Mesendoderm (in vitro differentiated cells): ENCODE measurements around the gene RNF13. TPM values are rescaled to one million over a fixed set of nuclear protein-coding genes. Genes with fewer than 3 reads are reported as not detected.

Experiments
- DNase-seq: peaks from one replicate; pipeline ENCODE4 v3.0.0; 2013
- H2AK5ac ChIP-seq: 2 replicates; pipeline ENCODE4 v1.6.1; 2013; ENCODE audit warnings: low read length, inconsistent platforms
- H2BK120ac ChIP-seq: 2 replicates; pipeline ENCODE4 v1.6.1; 2013; ENCODE audit warnings: low read depth, mild to moderate bottlenecking, low read length, moderate library complexity, mixed read lengths
- H2BK15ac ChIP-seq: replicated peaks from 2 replicates; pipeline ENCODE4 v1.6.1; 2013; ENCODE audit warnings: low read depth, mild to moderate bottlenecking, moderate library complexity
- H2BK5ac ChIP-seq: 2 replicates; pipeline ENCODE4 v1.6.1; 2013; ENCODE audit warnings: low read length, inconsistent platforms
- H3K18ac ChIP-seq: 2 replicates; pipeline ENCODE4 v1.6.1; 2013; ENCODE audit warnings: mild to moderate bottlenecking, low read length, mixed read lengths
- H3K23ac ChIP-seq: one replicate; pipeline ENCODE4 v1.6.1; 2013; ENCODE audit warnings: low read length
- H3K27ac ChIP-seq: 2 replicates; pipeline ENCODE4 v1.5.1; 2013; ENCODE audit warnings: low read depth, mild to moderate bottlenecking, inconsistent platforms, low read length, moderate library complexity
- H3K27me3 ChIP-seq: 2 replicates; pipeline ENCODE4 v1.6.1; 2013; ENCODE audit warnings: low read length, control low read depth, mild to moderate bottlenecking, inconsistent platforms; ENCODE audit not compliant: insufficient read depth, poor library complexity
- H3K36me3 ChIP-seq: 2 replicates; pipeline ENCODE4 v1.6.1; 2013; ENCODE audit warnings: low read length, inconsistent platforms; ENCODE audit not compliant: control insufficient read depth, insufficient read depth
- H3K4ac ChIP-seq: one replicate; pipeline ENCODE4 v1.6.1; 2013; ENCODE audit warnings: low read depth, mild to moderate bottlenecking, low read length, moderate library complexity
- H3K4me1 ChIP-seq: 2 replicates; pipeline ENCODE4 v1.6.1; 2013; ENCODE audit warnings: low read depth, low read length, inconsistent platforms; ENCODE audit not compliant: control insufficient read depth
- H3K4me2 ChIP-seq: 2 replicates; pipeline ENCODE4 v1.6.1; 2013; ENCODE audit warnings: low read length
- H3K4me3 ChIP-seq: 2 replicates; pipeline ENCODE4 v1.5.1; 2013; ENCODE audit warnings: mild to moderate bottlenecking, low read length
- H3K56ac ChIP-seq: one replicate; pipeline ENCODE4 v1.6.1; 2013; ENCODE audit warnings: low read length
- H3K79me1 ChIP-seq: 2 replicates; pipeline ENCODE4 v1.6.1; 2013; ENCODE audit warnings: low read length, inconsistent platforms
- H3K79me2 ChIP-seq: 2 replicates; pipeline ENCODE4 v1.6.1; 2013; ENCODE audit warnings: mild to moderate bottlenecking, low read length; ENCODE audit not compliant: control insufficient read depth, insufficient read depth
- H3K9ac ChIP-seq: 2 replicates; pipeline ENCODE4 v1.6.1; 2013; ENCODE audit warnings: low read length, inconsistent platforms
- H4K5ac ChIP-seq: one replicate; pipeline ENCODE4 v1.6.1; 2013; ENCODE audit warnings: low read length
- H4K8ac ChIP-seq: one replicate; pipeline ENCODE4 v1.6.1; 2013; ENCODE audit warnings: low read depth, mild to moderate bottlenecking, control low read depth, low read length, moderate library complexity
- WGBS: extraction: QIAGEN DNeasy Blood & Tissue Kit; methylation state at CpG from one replicate; pipeline ENCODE4 v1.1.7; 2013; ENCODE audit warnings: low lambda C conversion rate, missing lambda C conversion rate; ENCODE audit not compliant: insufficient coverage; ENCODE audit errors: extremely low coverage; 5-methylcytosine and 5-hydroxymethylcytosine counted together
- polyA plus RNA-seq, 2 experiments: library from polyadenylated mRNA; stranded (reverse); fragments of 200-250 nt; gene quantifications; one replicate each; pipeline ENCODE4 v1.2.3, GENCODE V29; 2013

The RNF13 gene
- 31.8 TPM for polyA plus RNA-seq (2013, experiment 1 of 2)
- 34.6 TPM for polyA plus RNA-seq (2013, experiment 2 of 2)

GRCh38 chr3:149812606-149813366, at the start of gene RNF13:
RNF13 (plus strand) TSS chr3:149813215; CDS start chr3:149846027, 32,812 bp downstream.
- Histone ChIP-seq H3K27me3 (no peaks in the 10 kb centered on the region), H4K8ac (no peak within 1 kb of the TSS), H3K27ac (peak within 1 kb of the TSS; percentile 67), H3K4me2 (peak within 1 kb of the TSS; percentile 65), H3K9ac (peak within 1 kb of the TSS; percentile 83), H2BK5ac (no peak within 1 kb of the TSS), H3K56ac (peak within 1 kb of the TSS; percentile 92), H2BK15ac (no peak within 1 kb of the TSS), H3K23ac (no peak within 1 kb of the TSS), H3K4me3 (peak within 1 kb of the TSS; percentile 63), H3K79me1 (peaks cover 3% of the 10 kb centered on the region), H3K79me2 (peaks cover 20% of the 10 kb centered on the region), H2BK120ac (no peak within 1 kb of the TSS), H3K36me3 (no peaks in the 10 kb centered on the region), H2AK5ac (no peak within 1 kb of the TSS), H4K5ac (peak within 1 kb of the TSS; percentile 41), H3K4ac (peak within 1 kb of the TSS; percentile 46), H3K18ac (peak within 1 kb of the TSS; percentile 31), H3K4me1 (no peaks in the 10 kb centered on the region)
- peak; percentile 95 for DNase-seq
- no CpG with 5 or more reads among the region's 56 CpGs for WGBS

GRCh38 chr3:149763565-149764195, 49.3 kb upstream of the RNF13 start:
- WGBS: no CpG with 5 or more reads among the region's 3 CpGs
- no peak overlapping the region for H4K8ac ChIP-seq

GRCh38 chr3:149764302-149764701, 48.7 kb upstream of the RNF13 start:
- H2BK15ac ChIP-seq: no peak overlapping the region
- H3K4me2 ChIP-seq: no peak overlapping the region
- no peak for DNase-seq
- no peak overlapping the region for H3K27ac ChIP-seq
- H3K18ac ChIP-seq: no peak overlapping the region
- WGBS: no CpG with 5 or more reads among the region's 1 CpG
- no peak overlapping the region for H2AK5ac ChIP-seq
- no peak overlapping the region for H3K23ac ChIP-seq
- no peaks in the 10 kb centered on the region for H3K79me1 ChIP-seq
- no peaks in the 10 kb centered on the region for H3K36me3 ChIP-seq
- H2BK5ac ChIP-seq: no peak overlapping the region
- no peaks in the 10 kb centered on the region for H3K79me2 ChIP-seq
- no peaks in the 10 kb centered on the region for H3K27me3 ChIP-seq
- no peak overlapping the region for H3K4ac ChIP-seq
- H3K4me3 ChIP-seq: no peak overlapping the region
- no peak overlapping the region for H4K5ac ChIP-seq
- H3K9ac ChIP-seq: no peak overlapping the region
- H2BK120ac ChIP-seq: no peak overlapping the region
- H3K56ac ChIP-seq: no peak overlapping the region
- H3K4me1 ChIP-seq: no peaks in the 10 kb centered on the region
- no peak overlapping the region for H4K8ac ChIP-seq

More at GRCh38 chr3:149763565-149764195, 49.3 kb upstream of the RNF13 start:
- Histone ChIP-seq H3K4me2 (no peak overlapping the region), H2BK15ac (no peak overlapping the region), H3K4me3 (no peak overlapping the region), H3K56ac (no peak overlapping the region), H3K18ac (no peak overlapping the region), H2AK5ac (no peak overlapping the region), H3K36me3 (no peaks in the 10 kb centered on the region), H3K4ac (no peak overlapping the region), H3K9ac (no peak overlapping the region), H3K79me1 (no peaks in the 10 kb centered on the region), H2BK120ac (no peak overlapping the region), H2BK5ac (no peak overlapping the region), H3K4me1 (no peaks in the 10 kb centered on the region), H4K5ac (no peak overlapping the region), H3K79me2 (no peaks in the 10 kb centered on the region), H3K27ac (no peak overlapping the region), H3K23ac (no peak overlapping the region), H3K27me3 (no peaks in the 10 kb centered on the region)
- DNase-seq: no peak

GRCh38 chr3:149765762-149766334, 47.2 kb upstream of the RNF13 start:
- no peaks in the 10 kb centered on the region for H3K4me1 ChIP-seq
- H3K4ac ChIP-seq: no peak overlapping the region
- H2BK120ac ChIP-seq: no peak overlapping the region
- no peak overlapping the region for H2AK5ac ChIP-seq
- H2BK15ac ChIP-seq: no peak overlapping the region
- no peak overlapping the region for H3K18ac ChIP-seq
- H4K5ac ChIP-seq: no peak overlapping the region
- peak; percentile 43 for DNase-seq
- H3K23ac ChIP-seq: no peak overlapping the region
- H3K4me3 ChIP-seq: no peak overlapping the region
- no peak overlapping the region for H2BK5ac ChIP-seq
- H3K27me3 ChIP-seq: no peaks in the 10 kb centered on the region
- H3K79me1 ChIP-seq: no peaks in the 10 kb centered on the region
- H3K4me2 ChIP-seq: no peak overlapping the region
- H3K79me2 ChIP-seq: no peaks in the 10 kb centered on the region
- H3K36me3 ChIP-seq: no peaks in the 10 kb centered on the region
- no peak overlapping the region for H3K27ac ChIP-seq
- WGBS: no CpG with 5 or more reads among the region's 2 CpGs
- no peak overlapping the region for H3K9ac ChIP-seq
- no peak overlapping the region for H3K56ac ChIP-seq
- H4K8ac ChIP-seq: no peak overlapping the region

- no peak overlapping the region for H3K18ac ChIP-seq
- no peak overlapping the region for H3K23ac ChIP-seq
- no peaks in the 10 kb centered on the region for H3K4me1 ChIP-seq
- H3K36me3 ChIP-seq: no peaks in the 10 kb centered on the region
- no peaks in the 10 kb centered on the region for H3K79me1 ChIP-seq
- H3K9ac ChIP-seq: no peak overlapping the region
- H2BK15ac ChIP-seq: no peak overlapping the region
- H3K27me3 ChIP-seq: no peaks in the 10 kb centered on the region
- no peak overlapping the region for H3K56ac ChIP-seq
- H2AK5ac ChIP-seq: no peak overlapping the region
- H2BK5ac ChIP-seq: no peak overlapping the region
- H3K27ac ChIP-seq: no peak overlapping the region
- no peak overlapping the region for H3K4me3 ChIP-seq
- no peak overlapping the region for H4K8ac ChIP-seq
- no peak overlapping the region for H3K4me2 ChIP-seq
- WGBS: no CpG with 5 or more reads among the region's 6 CpGs
- no peak for DNase-seq
- no peak overlapping the region for H3K4ac ChIP-seq
- no peaks in the 10 kb centered on the region for H3K79me2 ChIP-seq
- H4K5ac ChIP-seq: no peak overlapping the region
- no peak overlapping the region for H2BK120ac ChIP-seq
Measured at GRCh38 chr3:149767720-149768119, 45.3 kb upstream of the RNF13 start.
